Femur (tissue), 1 donor: ENCODE data around the gene SCNN1B.
A peak's percentile ranks its signal among the peaks of the same experiment; 100 is the strongest.

Experiments
- DNase-seq: peaks from one replicate; pipeline ENCODE4 v3.0.0-alpha.2; 2017

The SCNN1B gene

DNA sequence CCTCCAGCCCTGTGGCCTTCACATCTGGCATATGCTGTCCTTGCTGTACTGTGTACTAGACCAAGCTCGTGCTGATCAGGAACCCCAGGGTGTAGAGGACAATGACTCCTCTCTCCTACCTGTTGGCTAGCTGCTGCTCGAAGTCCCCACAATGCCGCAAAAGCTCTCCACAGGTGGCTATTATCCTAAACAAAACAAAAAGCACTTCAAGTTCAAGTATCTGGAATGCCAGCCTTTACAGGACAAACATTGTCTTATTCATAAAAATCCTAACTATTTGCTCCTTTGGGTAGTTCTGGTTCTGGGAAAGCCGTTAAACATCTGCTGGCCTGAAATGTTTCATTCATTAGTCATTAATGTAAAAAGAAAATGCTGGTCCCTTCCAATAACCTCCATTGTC lies 108.1 kb downstream of the SCNN1B start:
- DNase-seq: no peak

DNA sequence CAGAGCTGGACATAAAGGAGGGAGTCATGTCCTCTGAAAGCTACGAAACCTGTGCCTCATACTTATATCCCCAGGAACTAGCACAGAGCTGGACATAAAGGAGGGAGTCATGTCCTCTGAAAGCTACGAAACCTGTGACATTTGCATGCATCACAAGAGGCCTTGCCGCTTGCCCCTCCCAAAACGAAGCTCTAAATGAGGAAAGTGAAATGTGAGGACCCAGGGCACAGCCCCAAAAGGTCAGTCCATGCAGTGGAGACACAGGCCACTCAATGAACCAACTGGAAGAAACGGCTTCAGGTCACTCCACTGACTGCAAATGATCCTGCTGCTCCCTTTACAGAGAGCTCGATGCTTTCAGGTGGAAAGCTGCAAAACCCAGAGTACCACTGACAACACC lies 112.6 kb downstream of the SCNN1B start:
- no peak for DNase-seq

DNA sequence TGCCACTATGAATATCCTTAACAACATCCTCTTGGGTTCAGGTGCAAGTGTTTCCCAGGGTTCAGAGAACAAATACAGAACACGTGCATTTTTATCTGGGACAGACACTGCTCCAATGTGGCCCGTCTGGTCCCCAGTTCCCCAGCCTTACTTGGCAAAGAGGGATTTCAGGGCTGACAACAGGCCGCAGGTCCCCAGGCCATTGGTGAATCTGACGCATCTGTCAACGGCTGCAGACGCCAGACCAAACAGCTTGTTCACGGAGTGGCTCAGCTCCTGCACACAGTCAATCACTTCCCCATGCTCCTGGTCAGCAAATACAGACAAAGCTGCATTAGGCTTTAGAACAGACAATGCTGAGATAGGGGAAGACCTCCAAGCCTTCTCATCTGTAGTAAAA lies 114.7 kb downstream of the SCNN1B start:
- DNase-seq: no peak

DNA sequence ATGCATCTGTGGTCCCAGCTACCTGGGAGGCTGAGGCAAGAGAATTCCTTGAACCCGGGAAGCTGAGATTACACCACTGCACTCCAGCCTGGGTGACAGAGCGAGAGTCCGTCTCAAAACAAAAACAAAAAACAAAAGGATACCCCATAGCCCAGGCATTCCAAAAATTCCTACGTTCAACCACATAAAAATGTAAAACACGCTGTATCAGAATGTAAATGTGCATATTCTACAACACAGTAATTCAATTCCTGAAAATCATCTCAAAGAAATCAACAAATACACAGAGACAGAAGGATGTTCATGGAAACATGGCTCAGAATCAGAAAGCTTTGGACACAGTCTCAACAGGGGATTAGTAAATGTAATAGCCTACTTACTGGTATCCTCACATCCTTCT lies 117.9 kb downstream of the SCNN1B start:
- DNase-seq: no peak

DNA sequence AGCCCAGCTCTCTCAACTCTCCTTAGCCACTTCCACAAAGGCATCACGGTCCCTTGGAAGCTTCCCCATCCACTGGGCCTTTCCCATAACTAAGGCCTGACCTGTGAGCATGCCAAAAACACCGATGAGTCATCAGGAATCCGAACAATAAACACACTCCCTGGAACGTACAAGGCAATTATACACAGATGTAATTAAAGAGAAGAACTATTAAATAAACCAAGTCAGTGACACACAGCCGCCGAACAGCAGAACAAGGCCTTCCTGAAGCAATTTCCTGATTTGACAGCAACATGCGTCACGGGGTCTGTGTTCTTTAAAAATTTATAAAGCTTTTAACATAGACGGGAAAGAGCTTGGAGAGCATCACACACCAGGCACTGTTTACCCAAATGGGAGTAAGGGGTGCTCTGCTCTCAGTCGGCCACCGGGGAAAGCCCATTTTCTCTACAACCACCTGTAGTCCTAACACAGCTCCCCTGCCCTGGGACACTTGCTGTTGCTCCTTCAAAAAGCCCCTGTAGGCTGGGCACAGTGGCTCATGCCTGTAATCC lies 121.5 kb downstream of the SCNN1B start:
- peak; percentile 30 for DNase-seq

DNA sequence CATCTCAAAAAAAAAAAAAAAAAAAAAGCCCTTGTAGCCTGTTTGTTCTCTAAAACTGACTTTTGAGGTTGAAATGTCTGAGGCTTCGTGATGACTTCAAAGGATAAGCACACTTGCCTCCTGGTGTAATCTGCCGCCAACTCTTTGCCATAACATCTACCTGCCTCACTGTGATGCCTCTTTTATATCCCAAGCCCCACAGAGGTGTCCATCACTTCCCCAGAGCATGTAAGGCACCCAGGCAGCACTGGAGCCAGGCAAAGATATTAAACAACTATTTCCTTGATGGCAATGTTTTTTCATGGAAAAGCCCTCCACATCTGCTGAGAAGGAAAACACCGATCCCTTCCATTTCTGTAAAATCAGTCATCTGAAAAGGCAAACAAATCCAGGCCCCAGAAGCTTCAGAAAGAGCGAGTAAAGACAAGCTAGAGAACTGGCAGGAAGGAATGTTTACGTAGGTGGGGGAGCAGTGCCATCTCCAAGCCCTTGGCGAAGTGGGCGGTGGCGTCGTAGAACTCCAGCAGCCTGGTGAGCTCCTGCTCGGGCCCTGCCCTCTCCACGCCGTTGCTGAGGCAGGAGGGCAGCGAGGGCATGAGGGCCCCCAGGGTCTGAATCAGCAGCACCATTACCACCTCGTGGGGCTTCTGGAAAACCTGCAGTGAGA lies 122.3 kb downstream of the SCNN1B start:
- no peak for DNase-seq

DNA sequence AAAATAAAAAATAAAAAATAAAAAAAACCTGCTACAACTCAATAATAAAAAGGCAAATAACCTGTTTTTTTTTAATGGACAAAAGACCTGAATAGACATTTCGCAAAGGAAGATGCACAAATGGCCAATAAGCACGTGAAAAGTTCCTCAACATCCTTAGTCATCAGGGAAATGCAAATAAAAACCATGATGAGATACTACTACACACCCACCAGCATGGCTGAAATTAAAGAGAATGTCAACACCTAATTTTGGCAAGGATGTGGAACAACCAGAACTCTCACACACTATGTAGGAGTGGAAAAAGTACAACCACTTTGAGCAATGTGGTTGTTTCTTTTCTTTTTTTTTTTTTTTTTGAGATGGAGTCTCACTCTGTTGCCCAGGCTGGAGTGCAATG lies 126.2 kb downstream of the SCNN1B start:
- no peak for DNase-seq
